ENCODE measurements around the gene SPINK7. TPM values are rescaled to one million over a fixed set of nuclear protein-coding genes. Genes with fewer than 3 reads are reported as not detected.
"Not testable (repeated sequence)": the region's sequence is repeated elsewhere in the genome, so short reads cannot be mapped to it uniquely, and the experiment has no call there.

Gene SPINK7
- total and polyA plus RNA-seq, 2 donors (not counting 1 experiment from before 2014, with no cell fraction given), result not detected

DNA sequence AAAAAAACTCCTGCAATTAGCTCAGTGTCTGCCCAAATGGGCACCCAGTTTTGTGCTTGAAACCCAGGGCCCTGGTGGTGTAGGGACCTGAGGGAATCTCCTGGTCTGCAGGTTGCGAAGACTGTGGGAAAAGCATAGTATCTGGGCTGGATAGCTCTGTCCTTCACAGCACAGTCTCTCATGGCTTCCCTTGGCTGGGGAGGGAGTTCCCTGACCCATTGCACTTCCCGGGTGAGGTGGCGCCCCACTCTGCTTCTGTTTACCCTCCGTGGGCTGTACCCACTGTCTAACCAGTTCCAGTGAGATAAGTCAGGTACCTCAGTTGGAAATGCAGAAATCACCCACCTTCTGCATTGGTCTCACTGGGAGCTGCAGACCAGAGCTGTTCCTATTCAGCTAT lies 30.9 kb upstream of the SPINK7 start:
- intact Hi-C loops (cut with micrococcal nuclease); H3K4me3 ChIP-seq (ENCODE audit: control extremely low read depth in 1 of 5, extremely low read depth in 1 of 5, insufficient read depth in 1 of 5, low read depth in 2 of 5, low read length in 4 of 5); H3K27me3 Mint-ChIP-seq; H3K9ac ChIP-seq (ENCODE audit: low read length); H3K27ac ChIP-seq (ENCODE audit: low read length in 2 of 2); H3K27me3 ChIP-seq (replicated peaks in 1 of 4; ENCODE audit: control extremely low read depth in 1 of 4, control insufficient read depth in 3 of 4, insufficient read depth in 4 of 4, low read length in 3 of 4); H2AFZ ChIP-seq (ENCODE audit: insufficient read depth, low read depth, low read length, poor library complexity, severe bottlenecking); CTCF ChIA-PET; H3K27ac Mint-ChIP-seq; H3K4me3 Mint-ChIP-seq; POLR2A ChIA-PET; H3K4me1 Mint-ChIP-seq; H3K79me2 ChIP-seq (ENCODE audit: control insufficient read depth, insufficient read depth, low read length); H3K36me3 ChIP-seq (replicated peaks in 1 of 2; ENCODE audit: control extremely low read depth in 1 of 2, control insufficient read depth in 1 of 2, extremely low read depth in 1 of 2, insufficient read depth in 2 of 2, low read length in 1 of 2); H4K20me1 ChIP-seq (ENCODE audit: control insufficient read depth, insufficient read depth, low read length, poor library complexity, severe bottlenecking); H3K4me1 ChIP-seq (ENCODE audit: control insufficient read depth in 2 of 2, insufficient read depth in 2 of 2, low read length in 2 of 2); H3K4me2 ChIP-seq (replicated peaks; ENCODE audit: low read depth, low read length, poor library complexity, severe bottlenecking); ATAC-seq (ENCODE audit: low read depth); DNase-seq: not testable (repeated sequence)
- peaks cover 0 to 11% (median 0%) of the 10 kb centered on the region in 3 donors for H3K9me3 ChIP-seq (ENCODE audit: control extremely low read depth in 1 of 3, control insufficient read depth in 2 of 3, insufficient read depth in 1 of 3, low read length in 2 of 3)
- 82% methylated on average over 4 of the region's 4 CpGs for WGBS (ENCODE audit: insufficient coverage)
- peaks cover 10% of the 10 kb centered on the region for H3K9me3 Mint-ChIP-seq (ENCODE audit: insufficient read depth)

DNA sequence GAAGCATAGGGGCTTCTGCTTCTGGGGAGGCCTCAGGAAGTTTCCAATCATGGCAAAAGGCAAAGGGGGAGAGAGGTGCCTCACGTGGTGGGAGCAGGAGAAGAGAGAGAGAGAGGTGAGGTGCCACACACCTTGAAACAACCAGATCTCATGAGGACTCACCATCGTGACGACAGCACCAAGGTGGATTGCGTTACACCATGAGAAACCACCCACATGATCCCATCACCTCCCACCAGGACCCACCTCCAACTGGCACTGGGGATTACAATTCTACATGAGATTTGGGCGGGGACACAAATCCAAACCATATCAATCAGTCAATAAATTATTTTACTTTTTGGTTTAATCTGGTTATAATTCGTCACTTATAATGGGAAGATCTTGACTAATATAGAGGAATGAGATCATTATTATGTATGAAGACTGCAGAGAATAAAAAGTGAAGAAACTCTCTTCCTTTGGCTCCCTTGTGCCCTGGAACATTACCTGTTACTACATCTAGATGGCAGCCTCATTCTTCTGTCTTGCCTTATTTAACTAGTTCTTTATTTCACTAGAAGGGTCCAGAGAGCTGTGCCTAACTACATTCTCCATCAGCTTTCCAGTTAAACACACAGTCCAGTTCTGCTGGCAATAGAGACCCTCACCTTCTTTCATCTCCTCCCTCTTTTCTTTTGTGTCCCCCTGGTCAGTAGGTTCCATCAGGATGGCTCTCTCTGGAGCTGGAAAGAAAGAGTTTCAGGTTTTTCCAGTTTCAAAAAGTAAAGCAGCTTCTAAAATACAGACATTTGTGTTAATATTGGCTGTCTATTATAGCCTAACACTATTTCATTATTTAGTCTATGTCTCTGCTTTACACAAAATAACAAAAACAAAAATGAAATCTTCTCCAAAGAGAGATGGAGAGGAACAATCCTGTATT lies 21.7 kb upstream of the SPINK7 start:
- H3K9ac ChIP-seq (ENCODE audit: low read length), result no peak overlapping the region
- no peak overlapping the region for H3K27ac ChIP-seq (ENCODE audit: low read length in 2 of 2)
- peak; percentile 26 for TF ChIP-seq CTCF (IDR thresholded peaks at IDR 0.05)
- TF ChIP-seq EZH2 (IDR thresholded peaks at IDR 0.05; ENCODE audit: borderline replicate concordance, insufficient read depth, low read depth, low read length, poor library complexity, severe bottlenecking), result no peak
- H3K27ac Mint-ChIP-seq, result no peak overlapping the region
- no peaks in the 10 kb centered on the region for H3K79me2 ChIP-seq (ENCODE audit: control insufficient read depth, insufficient read depth, low read length)
- intact Hi-C loops (cut with micrococcal nuclease), result loop anchor here (2.0 kb wide), 1 partner anchor 166 kb away; no protein-coding TSS in a partner anchor
- WGBS (ENCODE audit: insufficient coverage), result no CpG with 5 or more reads among the region's 6 CpGs
- no peak overlapping the region for H3K4me3 Mint-ChIP-seq
- H3K4me1 Mint-ChIP-seq, result no peaks in the 10 kb centered on the region
- H3K9me3 ChIP-seq (ENCODE audit: control extremely low read depth in 1 of 3, control insufficient read depth in 2 of 3, insufficient read depth in 1 of 3, low read length in 2 of 3), result no peaks in the 10 kb centered on the region
- H3K27me3 ChIP-seq (replicated peaks in 1 of 4; ENCODE audit: control extremely low read depth in 1 of 4, control insufficient read depth in 3 of 4, insufficient read depth in 4 of 4, low read length in 3 of 4), result no peaks in the 10 kb centered on the region
- peak; percentile 8 for DNase-seq
- H3K36me3 ChIP-seq (replicated peaks in 1 of 2; ENCODE audit: control extremely low read depth in 1 of 2, control insufficient read depth in 1 of 2, extremely low read depth in 1 of 2, insufficient read depth in 2 of 2, low read length in 1 of 2), result no peaks in the 10 kb centered on the region
- H2AFZ ChIP-seq (ENCODE audit: insufficient read depth, low read depth, low read length, poor library complexity, severe bottlenecking), result no peak overlapping the region
- ChIA-PET POLR2A (no interaction called here), CTCF (interaction anchor here (1.0 kb wide), 1 partner anchor 193 kb away, joined by 3 read pairs; no protein-coding TSS in a partner anchor)
- no peaks in the 10 kb centered on the region for H3K9me3 Mint-ChIP-seq (ENCODE audit: insufficient read depth)
- peaks cover 1% of the 10 kb centered on the region for H3K27me3 Mint-ChIP-seq
- no peaks in the 10 kb centered on the region for H3K4me1 ChIP-seq (ENCODE audit: control insufficient read depth in 2 of 2, insufficient read depth in 2 of 2, low read length in 2 of 2)
- no peaks in the 10 kb centered on the region for H4K20me1 ChIP-seq (ENCODE audit: control insufficient read depth, insufficient read depth, low read length, poor library complexity, severe bottlenecking)
- no peak overlapping the region for H3K4me3 ChIP-seq (ENCODE audit: control extremely low read depth in 1 of 5, extremely low read depth in 1 of 5, insufficient read depth in 1 of 5, low read depth in 2 of 5, low read length in 4 of 5)
- no peak overlapping the region for H3K4me2 ChIP-seq (replicated peaks; ENCODE audit: low read depth, low read length, poor library complexity, severe bottlenecking)
- ATAC-seq (ENCODE audit: low read depth), result no peak
